HG02571 (cell line): ENCODE measurements around the gene FKBP1C.
"Not testable (repeated sequence)": the region's sequence is repeated elsewhere in the genome, so short reads cannot be mapped to it uniquely, and the experiment has no call there.

Experiments
- ATAC-seq: cut with Tn5 transposase; IDR thresholded peaks from one replicate; pipeline ENCODE4 v1.9.1; 2021; ENCODE audit warnings: mild to moderate bottlenecking, moderate library complexity; ENCODE audit not compliant: unreplicated experiment

FKBP1C gene

DNA sequence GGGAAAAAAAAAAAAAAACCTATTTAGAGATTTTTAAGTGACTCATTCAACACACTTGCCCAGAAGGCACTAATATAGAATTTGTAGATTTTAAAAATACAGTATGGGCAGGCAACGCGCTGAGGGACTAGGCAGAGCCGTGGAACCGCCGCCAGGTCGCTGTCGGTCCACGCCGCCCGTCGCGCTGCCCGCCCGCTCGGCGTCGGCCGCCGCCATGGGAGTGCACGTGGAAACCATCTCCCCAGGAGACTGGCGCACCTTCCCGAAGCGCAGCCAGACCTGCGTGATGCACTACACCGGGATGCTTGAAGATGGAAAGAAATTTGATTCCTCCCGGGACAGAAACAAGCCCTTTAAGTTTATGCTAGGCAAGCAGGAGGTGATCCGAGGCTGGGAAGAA, at the start of gene FKBP1C:
Gene FKBP1C, plus strand, starts transcription at position 127 of the 400 bp plus-strand sequence.
- ATAC-seq, result not testable (repeated sequence)

DNA sequence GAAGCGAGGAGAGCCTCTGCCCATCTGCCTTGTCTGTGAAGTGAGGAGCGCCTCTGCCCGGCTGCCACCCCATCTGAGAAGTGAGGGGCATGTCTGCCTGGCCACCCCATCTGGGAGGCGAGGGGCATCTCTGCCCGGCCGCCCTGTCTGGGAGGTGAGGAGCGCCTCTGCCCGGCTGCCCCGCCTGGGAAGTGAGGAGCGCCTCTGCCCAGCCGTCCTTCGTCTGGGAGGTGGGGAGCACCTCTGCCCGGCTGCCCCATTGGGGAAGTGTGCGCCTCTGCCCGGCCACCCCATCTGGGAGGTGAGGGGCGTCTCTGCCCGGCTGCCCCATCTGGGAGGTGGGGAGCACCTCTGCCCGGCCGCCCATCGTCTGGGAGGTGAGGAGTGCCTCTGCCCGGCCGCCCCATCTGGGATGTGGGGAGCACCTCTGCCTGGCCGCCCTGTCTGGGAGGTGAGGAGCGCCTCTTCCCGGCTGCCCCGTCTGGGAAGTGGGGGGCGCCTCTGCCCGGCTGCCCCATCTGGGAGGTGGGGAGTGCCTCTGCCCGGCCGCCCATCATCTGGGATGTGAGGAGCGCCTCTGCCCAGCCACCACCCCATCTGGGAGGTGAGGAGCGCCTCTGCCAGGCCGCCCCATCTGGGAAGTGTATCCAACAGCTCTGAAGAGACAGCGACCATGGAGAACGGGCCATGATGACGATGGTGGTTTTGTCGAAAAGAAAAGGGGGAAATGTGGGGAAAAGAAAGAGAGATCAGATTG, 47.0 kb upstream of the FKBP1C start:
- not testable (repeated sequence) for ATAC-seq

DNA sequence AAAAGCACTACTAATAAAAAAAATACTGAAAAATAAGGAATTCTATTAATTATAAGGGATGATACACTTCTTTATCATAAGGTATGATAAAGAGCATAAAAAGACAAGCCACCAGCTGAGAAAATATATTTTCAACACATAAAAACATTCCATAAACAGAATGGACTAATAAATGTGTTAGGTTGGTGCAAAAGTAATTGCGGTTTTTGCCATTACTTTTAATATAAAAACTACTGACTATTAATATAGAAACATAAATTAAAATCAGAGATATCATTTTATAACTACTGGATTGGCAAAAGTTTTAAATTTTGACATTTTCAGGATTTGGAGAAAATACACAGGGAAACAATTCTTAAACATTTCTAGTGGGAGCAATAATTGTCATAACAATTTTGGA, 37.1 kb upstream of the FKBP1C start:
- ATAC-seq, result no peak

DNA sequence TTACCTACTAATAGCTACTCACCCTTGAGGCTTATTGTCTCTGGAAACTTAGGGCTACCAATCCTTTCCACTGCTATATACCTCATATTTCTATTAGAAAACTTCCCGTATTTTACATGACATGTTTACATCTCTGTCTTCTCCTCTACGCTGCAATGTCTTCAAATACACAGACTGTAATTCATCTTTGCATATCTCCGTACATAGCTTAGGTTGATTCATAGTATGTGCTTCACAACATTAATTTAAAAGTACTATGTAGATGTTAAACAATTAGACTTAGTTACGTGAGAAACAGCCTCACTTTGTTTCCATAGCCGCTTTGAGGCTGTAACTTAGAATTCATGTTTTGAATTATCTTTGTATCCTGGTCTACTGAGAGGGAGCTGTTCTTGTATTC, 35.1 kb upstream of the FKBP1C start:
- ATAC-seq, result no peak

DNA sequence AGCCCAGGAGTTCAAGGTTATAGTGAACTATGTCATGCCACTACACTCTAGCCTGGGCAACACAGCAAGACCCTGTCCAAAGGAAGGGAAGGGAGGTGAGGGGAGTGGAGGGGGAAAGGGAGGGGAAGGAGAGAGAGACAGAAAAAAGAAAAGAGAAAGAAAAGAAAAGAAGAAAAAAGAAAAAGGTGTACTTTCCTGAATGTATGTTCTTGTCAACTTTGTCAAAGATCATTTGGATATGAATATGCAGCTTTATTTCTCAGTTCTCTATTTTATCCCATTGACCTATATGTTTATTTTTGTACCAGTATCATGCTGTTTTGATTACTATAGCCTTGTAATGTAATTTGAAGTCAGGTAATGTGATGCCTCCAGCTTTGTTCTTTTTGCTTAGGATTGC, 30.9 kb upstream of the FKBP1C start:
- no peak for ATAC-seq

DNA sequence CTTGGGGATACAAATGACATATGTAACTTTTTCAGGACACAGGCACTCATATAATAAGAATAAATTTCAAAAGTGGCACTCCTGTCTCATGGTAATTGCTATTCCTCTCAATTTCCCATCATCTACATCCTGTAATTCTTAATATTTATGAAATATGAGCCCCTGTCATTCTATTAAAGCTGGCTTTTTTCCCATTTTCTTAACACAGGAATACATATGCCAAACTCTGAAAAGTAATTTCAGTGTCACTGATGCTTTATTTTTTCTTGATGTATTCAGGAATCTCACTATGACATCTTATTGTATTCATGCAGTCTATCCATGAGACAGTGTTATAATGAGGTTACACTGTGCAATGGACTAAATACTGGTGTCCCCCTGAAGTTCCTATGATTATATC, 24.3 kb upstream of the FKBP1C start:
- ATAC-seq, result no peak

DNA sequence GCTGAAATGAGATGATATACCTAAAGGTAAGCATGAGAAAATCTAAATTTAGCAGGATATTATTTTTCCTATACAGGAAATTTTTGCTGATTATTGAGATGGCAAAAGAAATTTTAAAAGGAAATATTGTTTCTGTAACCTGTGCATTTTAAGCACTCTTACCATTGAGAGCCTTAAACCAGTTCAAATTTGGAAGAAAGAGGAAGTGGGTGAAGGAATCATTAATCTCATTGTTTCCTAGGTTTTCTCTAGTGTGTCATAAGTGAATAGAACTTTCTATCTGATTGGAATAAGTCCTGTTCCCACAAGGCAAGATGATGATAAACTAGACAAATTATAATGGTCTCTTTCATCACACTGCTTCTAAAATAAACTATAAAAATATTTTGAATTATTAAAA, 22.4 kb upstream of the FKBP1C start:
- ATAC-seq, result no peak

DNA sequence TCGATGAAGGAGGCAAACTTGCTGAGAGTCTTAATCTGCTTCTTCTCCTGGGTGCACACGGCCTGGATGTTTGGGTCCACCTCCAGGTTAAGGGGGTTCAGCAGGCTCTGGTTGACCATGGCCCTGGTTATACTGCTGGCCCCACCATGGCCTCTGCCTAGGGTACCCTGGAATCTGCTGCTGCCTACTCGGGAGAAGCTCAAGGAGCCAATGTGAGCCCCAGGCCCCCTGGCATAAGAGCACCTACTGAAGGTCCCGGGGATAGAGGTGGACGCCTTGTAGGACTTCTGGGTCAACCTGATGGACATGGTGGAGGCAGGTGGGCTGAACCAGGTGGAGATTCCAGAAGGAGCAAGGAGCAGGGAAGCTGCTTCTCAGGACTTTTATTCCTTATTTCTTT, 17.9 kb upstream of the FKBP1C start:
- ATAC-seq, result no peak

DNA sequence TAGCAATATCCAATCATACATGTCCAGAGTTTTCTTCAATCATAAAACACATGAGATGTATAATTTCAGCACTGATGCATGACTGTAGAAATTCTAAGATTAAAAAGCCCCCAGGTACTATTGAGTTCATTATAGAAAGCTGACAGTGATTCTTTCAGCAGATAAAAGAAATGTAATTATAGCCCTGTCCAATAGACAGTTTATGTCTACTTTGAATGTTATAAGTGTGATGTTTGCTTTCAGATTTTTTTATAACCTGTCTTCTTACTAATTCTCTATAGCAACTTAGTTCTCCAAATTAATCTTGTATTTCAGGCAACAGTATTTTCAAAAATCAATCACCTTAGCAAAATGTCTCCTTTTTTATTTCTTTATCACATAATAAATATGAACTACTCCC, 13.5 kb upstream of the FKBP1C start:
- ATAC-seq, result no peak

DNA sequence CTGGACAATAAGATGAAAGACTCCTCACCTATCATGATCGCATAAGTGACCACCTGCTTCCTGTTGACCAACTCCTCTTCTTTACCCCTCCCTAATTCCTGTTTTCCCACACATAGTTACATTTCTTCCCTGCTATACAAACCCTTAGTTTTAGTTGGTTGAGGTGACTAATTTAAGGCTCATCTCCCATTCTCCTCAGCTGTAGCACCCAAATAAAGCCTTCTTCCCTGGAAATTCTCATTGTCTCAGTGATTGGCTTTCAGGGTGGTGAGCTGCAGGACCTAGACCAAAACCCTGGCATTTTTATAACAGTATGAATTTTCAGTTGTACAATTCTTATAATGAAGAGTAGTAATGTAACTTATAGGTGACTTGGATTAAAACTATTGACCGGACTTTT, 2.1 kb downstream of the FKBP1C start:
- ATAC-seq, result no peak

DNA sequence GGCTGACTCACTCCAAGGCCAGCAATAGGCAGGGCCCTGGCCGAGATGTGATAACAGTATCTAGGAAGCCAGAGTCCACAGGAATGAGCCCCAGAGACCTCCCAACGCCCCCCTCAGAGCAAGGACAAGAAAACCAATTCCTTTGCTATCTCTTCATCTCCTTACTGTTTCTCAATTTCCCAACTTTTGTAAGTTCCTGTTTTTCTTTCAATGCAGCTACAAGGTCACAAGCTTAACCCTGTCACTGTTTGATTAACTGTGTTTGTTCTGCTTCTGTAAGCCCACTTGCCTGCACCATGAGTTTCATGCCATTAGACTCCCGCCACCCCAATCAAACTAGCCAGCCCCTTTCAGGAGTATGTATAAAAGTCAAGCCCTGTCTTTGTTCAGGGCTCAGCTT, 3.5 kb downstream of the FKBP1C start:
- no peak for ATAC-seq

DNA sequence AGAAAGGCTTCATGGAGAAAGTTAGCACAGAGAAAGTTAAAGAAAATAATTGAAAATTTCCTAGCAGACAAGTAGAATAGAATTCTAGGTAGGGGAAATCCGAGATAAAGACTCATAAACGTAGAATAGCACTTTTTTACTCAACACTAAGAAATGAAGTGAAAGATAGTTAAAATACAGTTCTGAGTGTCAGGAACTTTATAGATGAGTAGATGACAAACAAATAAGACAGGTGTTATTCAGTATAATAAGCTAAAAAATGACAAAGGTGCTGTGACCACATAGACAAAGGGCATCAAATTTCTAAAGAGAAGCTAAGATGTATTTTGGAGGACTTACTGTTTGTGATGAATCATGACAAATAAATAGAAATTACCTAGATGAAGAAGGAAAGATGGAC, 12.9 kb downstream of the FKBP1C start:
- no peak for ATAC-seq

DNA sequence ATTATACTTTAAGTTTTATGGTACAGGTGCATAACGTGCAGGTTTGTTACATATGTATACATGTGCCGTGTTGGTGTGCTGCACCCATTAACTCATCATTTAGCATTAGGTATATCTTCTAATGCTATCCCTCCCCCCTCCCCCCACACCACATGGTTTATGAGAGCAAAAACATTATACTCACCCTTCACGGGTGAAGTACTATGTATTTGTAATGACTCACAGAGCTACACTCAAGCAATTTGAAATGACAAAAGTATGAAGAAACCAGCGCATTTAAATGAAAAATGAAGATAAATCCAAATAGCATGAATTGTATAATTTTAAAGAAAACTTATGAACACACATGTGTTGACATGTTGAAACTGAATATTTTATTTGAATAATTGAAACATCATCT, 14.7 kb downstream of the FKBP1C start:
- ATAC-seq, result not testable (repeated sequence)

DNA sequence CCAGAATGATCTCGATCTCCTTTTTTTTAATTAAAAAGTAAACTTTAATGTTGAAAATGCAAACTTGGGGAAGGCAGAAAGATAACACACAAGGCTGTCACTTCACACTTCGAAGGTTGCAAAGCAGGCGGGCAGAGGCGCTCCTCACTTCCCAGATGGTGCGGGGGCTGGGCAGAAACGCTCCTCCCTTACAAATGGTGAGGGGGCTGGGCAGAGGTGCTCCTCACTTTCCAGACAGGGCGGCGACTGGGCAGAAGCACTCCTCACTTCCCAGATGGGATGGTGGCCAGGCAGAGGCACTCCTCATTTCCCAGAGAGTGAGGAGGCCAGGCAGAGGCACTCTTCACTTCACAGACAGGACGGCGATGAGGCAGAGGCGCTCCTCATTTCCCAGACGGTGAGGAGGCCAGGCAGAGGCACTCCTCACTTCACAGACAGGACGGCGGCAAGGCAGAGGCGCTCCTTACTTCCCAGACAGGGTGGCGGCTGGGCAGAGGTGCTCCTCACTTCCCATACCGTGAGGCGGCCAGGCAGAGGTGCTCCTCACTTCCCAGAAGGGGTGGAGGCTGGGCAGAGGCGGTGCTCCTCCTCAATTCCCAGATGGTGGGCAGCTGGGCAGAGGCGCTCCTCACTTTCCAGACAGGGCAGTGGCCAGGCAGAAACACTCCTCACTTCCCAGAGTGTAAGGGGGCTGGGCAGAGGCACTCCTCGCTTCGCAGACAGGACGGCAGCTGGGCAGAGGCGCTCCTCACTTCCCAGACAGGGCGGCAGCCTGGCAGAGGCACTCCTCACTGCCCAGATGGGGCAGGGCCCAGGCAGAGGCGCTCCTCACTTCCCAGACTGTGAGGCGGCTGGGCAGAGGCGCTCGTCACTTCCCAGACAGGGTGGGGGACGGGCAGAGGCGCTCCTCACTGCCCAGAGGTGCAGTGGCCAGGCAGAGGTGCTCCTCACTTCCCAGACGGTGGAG, 16.9 kb downstream of the FKBP1C start:
- not testable (repeated sequence) for ATAC-seq

DNA sequence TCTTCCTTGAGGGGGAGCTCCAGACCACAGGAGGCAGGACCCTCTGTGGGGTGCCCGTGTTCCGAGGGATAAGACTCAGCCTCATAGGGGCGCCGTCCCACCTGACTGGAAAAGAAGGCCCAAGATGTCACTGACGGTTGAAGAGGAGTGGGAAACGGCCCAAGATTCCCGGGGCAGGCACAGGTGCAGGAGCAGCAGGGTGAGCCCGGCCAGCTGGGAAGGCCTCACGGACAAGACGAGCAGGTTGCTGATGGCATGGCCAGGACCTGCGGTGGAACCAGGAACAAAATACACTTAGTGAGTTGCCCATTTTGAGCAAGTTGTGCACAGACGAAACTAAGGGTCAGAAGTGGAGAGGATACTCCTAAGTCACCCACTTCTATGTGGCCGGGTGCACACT, 18.8 kb downstream of the FKBP1C start:
- not testable (repeated sequence) for ATAC-seq

DNA sequence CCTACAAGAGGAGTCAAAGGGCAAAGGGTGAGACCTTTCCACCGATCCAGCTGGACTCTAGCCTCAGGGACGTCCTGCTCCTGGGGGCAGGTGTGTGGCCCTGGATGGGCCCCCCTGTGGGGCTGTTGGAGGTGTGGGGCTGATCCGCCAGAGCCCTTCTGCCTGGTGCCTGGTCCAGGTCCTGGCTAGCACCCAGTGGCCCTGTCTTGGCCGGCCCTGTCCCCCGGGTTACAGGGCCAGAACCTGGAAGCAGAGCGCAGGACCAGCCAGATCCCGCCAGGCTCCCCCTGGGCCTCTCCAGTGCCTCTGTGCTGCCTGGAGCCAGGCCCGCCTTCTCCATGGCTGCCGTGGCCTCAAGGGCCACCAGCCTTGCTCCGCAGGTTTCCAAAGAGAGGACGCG, 19.2 kb downstream of the FKBP1C start:
- ATAC-seq, result not testable (repeated sequence)

DNA sequence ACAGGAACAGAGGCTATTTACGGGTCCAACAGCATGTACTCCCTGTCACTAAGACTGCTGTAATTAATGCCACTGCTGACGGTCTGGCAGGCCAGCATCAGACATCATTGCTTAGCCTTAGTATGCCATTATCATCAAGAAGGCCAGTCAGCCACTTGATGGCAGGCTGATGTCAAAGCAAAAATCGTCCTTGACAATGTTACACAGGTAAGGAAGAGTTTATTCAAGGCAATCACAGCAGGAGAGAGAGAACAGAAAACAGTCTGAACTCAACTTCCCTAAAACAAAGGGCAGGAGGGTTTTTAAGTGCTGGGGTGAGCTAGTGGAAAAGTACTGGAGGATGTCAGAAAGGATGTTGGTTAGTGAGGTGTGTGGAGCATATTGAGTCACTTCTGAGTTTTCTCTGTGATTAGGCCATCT, 25.1 kb downstream of the FKBP1C start:
- no peak for ATAC-seq

DNA sequence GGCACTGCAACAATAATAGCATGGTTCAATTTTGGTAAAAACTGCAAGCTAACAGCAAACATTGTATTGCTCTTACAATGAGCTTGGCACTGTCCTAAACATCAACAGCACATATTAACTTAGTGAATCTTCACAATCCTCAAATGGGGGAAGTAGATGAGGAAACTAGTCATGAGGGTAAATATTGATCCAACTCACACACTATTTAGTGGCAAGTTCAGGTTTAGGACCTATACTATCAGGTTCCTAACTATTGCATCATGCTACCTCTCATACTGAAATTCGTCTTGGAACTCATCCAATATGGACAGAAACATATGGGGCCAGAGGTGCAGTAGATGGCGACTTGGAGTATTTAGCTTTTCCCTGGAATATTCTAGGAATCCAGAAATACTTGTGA, 34.2 kb downstream of the FKBP1C start:
- no peak for ATAC-seq

DNA sequence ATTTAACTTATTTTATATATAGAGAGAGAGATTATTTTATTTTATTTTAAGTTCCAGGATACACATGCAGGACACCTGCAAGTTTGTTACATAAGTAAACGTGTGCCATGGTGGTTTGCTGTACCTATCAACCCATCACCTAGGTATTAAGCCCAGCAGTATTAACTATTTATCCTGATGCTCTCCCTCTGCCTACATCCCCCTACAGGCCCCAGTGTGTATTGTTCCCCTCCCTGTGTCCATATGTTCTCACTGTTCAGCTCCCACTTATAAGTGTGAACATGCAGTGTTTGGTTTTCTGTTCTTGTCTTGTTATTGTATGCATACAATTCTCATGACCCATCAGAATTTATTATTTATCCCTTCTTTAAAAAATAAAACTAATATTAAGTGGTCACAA, 34.6 kb downstream of the FKBP1C start:
- ATAC-seq, result no peak

DNA sequence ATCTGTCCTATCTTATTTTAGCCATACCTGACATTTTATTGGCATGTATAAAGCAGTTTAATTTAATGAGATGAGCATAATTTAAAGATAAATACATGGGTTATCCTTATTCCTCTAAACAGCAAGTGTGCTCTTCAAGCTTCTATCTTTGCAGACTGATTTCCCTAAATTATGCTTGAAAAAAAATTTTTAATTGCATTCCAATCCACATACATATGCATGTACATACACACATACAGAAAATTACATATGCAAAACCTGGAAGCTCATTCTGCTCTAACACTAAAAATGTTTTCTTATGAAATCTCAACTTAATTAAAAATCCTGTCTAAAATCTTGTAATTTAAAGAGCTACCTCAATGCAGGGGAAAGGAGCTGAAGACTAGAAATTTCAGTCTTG, 35.3 kb downstream of the FKBP1C start:
- ATAC-seq, result no peak

DNA sequence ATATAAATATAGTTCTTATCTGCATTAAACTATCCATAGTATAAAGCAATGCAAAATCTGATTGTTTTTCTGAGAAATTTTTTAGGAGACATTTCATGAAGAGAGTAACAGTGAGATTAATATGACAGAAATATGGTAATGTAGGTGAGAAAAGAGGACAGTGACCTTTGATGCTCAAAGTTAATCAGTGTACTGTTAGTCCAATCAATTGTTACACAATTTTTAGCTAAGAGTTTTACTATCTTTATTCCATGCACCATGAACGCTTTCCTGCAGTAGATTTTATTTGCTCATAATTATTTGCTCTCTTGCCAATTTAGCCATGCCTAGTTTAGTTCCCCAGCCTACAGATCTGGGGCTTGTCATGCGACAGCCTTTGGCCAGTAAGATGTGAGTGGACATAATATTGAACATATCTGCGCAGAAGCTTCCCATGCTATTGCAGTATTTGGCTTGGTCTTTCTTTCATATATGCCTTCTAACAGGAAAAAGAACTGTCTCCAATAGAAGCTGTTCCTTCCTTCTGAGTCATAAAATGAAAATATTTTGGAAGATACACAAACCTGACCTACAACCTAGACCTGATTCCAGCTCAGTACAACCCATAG, 38.7 kb downstream of the FKBP1C start:
- no peak for ATAC-seq

DNA sequence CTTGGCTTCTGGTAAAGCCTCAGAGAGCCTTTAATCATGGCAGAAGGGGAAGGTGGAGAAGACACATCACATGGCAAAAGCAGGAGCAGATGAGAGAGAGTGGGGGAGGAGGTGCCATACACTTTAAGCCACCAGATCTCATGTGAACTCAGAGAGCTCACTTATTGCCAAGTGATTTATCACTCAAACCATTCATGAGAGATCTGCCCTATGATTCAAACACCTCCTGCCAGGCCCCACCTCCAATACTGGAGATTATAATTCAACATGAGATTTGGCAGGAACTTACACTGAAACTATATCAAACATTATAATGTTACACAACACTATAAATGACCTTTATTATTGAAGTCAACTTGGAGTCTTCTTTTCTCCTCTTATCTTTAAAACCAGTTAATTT, 47.9 kb downstream of the FKBP1C start:
- no peak for ATAC-seq
